ENCODE data around the gene NFIA. TPM values are rescaled to one million over a fixed set of nuclear protein-coding genes. Genes with fewer than 3 reads are reported as not detected.
A peak's percentile ranks its signal among the peaks of the same experiment; 100 is the strongest.

NFIA gene
- total RNA-seq, 1 experiment from 2014 or later = 0.35 TPM

- no peaks in the 10 kb centered on the region; a peak in 1 of 5 replicates for H3K9me3 Mint-ChIP-seq
- peaks cover 43 to 47% of the 10 kb centered on the region in 2 experiments for H3K4me1 Mint-ChIP-seq
- no peaks in the 10 kb centered on the region for H3K9me3 ChIP-seq (ENCODE audit: control insufficient read depth, low read depth, low read length)
- no peaks in the 10 kb centered on the region; the same call in 1 of the 2 replicates for H3K27me3 Mint-ChIP-seq (ENCODE audit: low read depth)
- no peak overlapping the region for H2BK5ac ChIP-seq (ENCODE audit: insufficient read length, low read length)
- no peak for TF ChIP-seq CTCF (conservative IDR thresholded peaks at IDR 0.05)
- no peak overlapping the region for H3K4me3 Mint-ChIP-seq
- no peaks in the 10 kb centered on the region for H3K23me2 ChIP-seq (ENCODE audit: insufficient read length, low read depth, low read length, poor library complexity, severe bottlenecking)
- no peaks in the 10 kb centered on the region for H3K79me2 ChIP-seq (ENCODE audit: insufficient read depth, low read length)
- no peaks in the 10 kb centered on the region for H3K36me3 Mint-ChIP-seq (ENCODE audit: insufficient read depth in 1 of 3, low read depth in 3 of 3)
- peak overlapping the region in 2 of 3 experiments; percentile 52 to 85; a peak in 2 of 7 replicates for H3K27ac Mint-ChIP-seq
- H2BK20ac ChIP-seq (ENCODE audit: low read depth, low read length, poor library complexity, severe bottlenecking) = no peak overlapping the region
- no peak overlapping the region for H3K23ac ChIP-seq (ENCODE audit: insufficient read length, low read depth, low read length)
- H3K18ac ChIP-seq (ENCODE audit: insufficient read length, low read depth, low read length) = no peak overlapping the region
- no peak overlapping the region for H3K4me2 ChIP-seq (ENCODE audit: insufficient read depth, insufficient read length, low read length)
- no peak overlapping the region for H2BK15ac ChIP-seq (ENCODE audit: low read depth, low read length)
- H2BK120ac ChIP-seq (ENCODE audit: low read depth, low read length, poor library complexity, severe bottlenecking) = no peak overlapping the region
- no peak overlapping the region for H4K91ac ChIP-seq (ENCODE audit: insufficient read length, low read depth, low read length)
- H2BK12ac ChIP-seq (ENCODE audit: insufficient read length, low read depth, low read length) = peak overlapping the region; percentile 27
- H4K8ac ChIP-seq (replicated peaks; ENCODE audit: insufficient read length, low read depth, low read length) = no peak overlapping the region
- no peak overlapping the region for H3K9ac ChIP-seq (ENCODE audit: extremely low read depth, insufficient read length, low read length)
- no peak for DNase-seq
- H2AK5ac ChIP-seq (ENCODE audit: insufficient read length, low read length) = no peak overlapping the region
- peaks cover 6% of the 10 kb centered on the region; the same call in 1 of the 2 replicates for H3K4me1 ChIP-seq (ENCODE audit: insufficient read depth, low read length)
- H3K79me1 ChIP-seq (ENCODE audit: insufficient read depth, low read depth, low read length, poor library complexity, severe bottlenecking) = no peaks in the 10 kb centered on the region
- no peak overlapping the region for H2AFZ ChIP-seq (ENCODE audit: low read length)
- H3K27ac ChIP-seq (ENCODE audit: insufficient read length, low read depth, low read length) = no peak overlapping the region
- H4K5ac ChIP-seq (ENCODE audit: insufficient read length, low read depth, low read length) = no peak overlapping the region
- no peaks in the 10 kb centered on the region for H3K27me3 ChIP-seq (ENCODE audit: insufficient read depth, low read length)
- WGBS (ENCODE audit: extremely low coverage, insufficient read length, low lambda C conversion rate) = no CpG with 5 or more reads among the region's 5 CpGs
- no peak overlapping the region for H3K4ac ChIP-seq (ENCODE audit: low read depth, low read length)
- no peak overlapping the region for H3T11ph ChIP-seq (ENCODE audit: low read length)
- H4K20me1 ChIP-seq (ENCODE audit: control insufficient read depth, insufficient read depth, insufficient read length) = no peaks in the 10 kb centered on the region
- no peak overlapping the region for H3K56ac ChIP-seq (ENCODE audit: insufficient read length, low read depth, low read length)
- H3K14ac ChIP-seq (ENCODE audit: insufficient read depth, low read length) = no peak overlapping the region
Observed at GRCh38 chr1:61284936-61285335, 202.6 kb downstream of the NFIA start.

Measured in H9 (cell line).